HCT116 (cell line): ENCODE results near the gene RPTOR. TPM values are rescaled to one million over a fixed set of nuclear protein-coding genes. Genes with fewer than 3 reads are reported as not detected.

ENCODE experiments used
- ATAC-seq: fragments of 200-7000 bp; cut with Tn5 transposase; 2 replicates; pipeline ENCODE4 v1.9.1; 2020; ENCODE audit warnings: mild to moderate bottlenecking, moderate library complexity
- BruUV-seq: library from RNA; stranded (reverse); fragments of 400-500 nt; replicated peaks from 2 replicates; lab custom pipeline; 2021; lab: Mats Ljungman, UMichigan
- CTCF ChIA-PET: fragments of 300-600 bp; sonication (Branson Sonifier 250); formaldehyde crosslinking; loops from one replicate; lab custom pipeline; 2021; ENCODE audit warnings: antibody characterized with exemption; lab: Charles Lee
- POLR2A ChIA-PET: fragments of 300-600, 350-600 bp; sonication (Branson Sonifier 250); formaldehyde crosslinking; loops from one replicate; lab custom pipeline; 2021; ENCODE audit warnings: antibody characterized with exemption; lab: Charles Lee
- RAD21 ChIA-PET, 2 experiments: fragments of 300-600 bp; sonication (Branson Sonifier 250); formaldehyde crosslinking; loops; one replicate each; lab custom pipeline; 2023; ENCODE audit warnings: low total read pairs in 2 of 2; ENCODE audit not compliant: uncharacterized antibody in 2 of 2, unreplicated experiment in 2 of 2, low non-redundant PET in 1 of 2; lab: Charles Lee
- DNase-seq: peaks from one replicate; pipeline ENCODE4 v3.0.0-alpha.2; 2010; ENCODE audit warnings: low read depth, low spot score
- H2AFZ ChIP-seq: fragments of 200-600 bp; shearing (Covaris generic), sonication (generic); 2 replicates; pipeline ENCODE4 v1.6.1; 2017; ENCODE audit warnings: low read depth, mixed run types, mixed read lengths, antibody characterized with exemption, low read length; ENCODE audit not compliant: poor library complexity, severe bottlenecking
- H3K27ac ChIP-seq: 2 replicates; pipeline ENCODE4 v1.5.1; 2012; ENCODE audit warnings: low read depth, low read length
- H3K27me3 ChIP-seq: fragments of 200-600 bp; sonication (generic); 2 replicates; pipeline ENCODE4 v1.6.1; 2016; ENCODE audit warnings: mixed run types, low read length, mixed read lengths; ENCODE audit not compliant: insufficient read depth
- H3K36me3 ChIP-seq, 2 experiments: fragments of 200-500 bp in 1 of 2; fragments of 200-600 bp in 1 of 2; sonication (Bioruptor generic) in 1 of 2; sonication (generic) in 1 of 2; 2 replicates each; pipeline versions ENCODE4 v1.5.1 to v1.6.1; 2014 to 2016; ENCODE audit warnings: low read length in 2 of 2, inconsistent platforms in 1 of 2, mixed read lengths in 1 of 2, mixed run types in 1 of 2; ENCODE audit not compliant: insufficient read depth in 2 of 2, control insufficient read depth in 1 of 2
- H3K4me1 ChIP-seq, 2 experiments: fragments of 200-600 bp in 1 of 2; sonication (generic) in 1 of 2; 2 replicates each; pipeline versions ENCODE4 v1.5.1 to v1.6.1; 2012 to 2017; ENCODE audit warnings: low read length in 2 of 2, inconsistent platforms in 1 of 2, mild to moderate bottlenecking in 1 of 2, mixed read lengths in 1 of 2, mixed run types in 1 of 2, moderate library complexity in 1 of 2; ENCODE audit not compliant: insufficient read depth in 2 of 2, control insufficient read depth in 1 of 2
- H3K4me2 ChIP-seq: fragments of 200-600 bp; sonication (generic); 2 replicates; pipeline ENCODE4 v1.6.1; 2017; ENCODE audit warnings: mixed run types, low read length, mixed read lengths
- H3K4me3 ChIP-seq, 2 experiments: fragments of 200-600 bp in 1 of 2; sonication (generic) in 1 of 2; replicated peaks in 1 of 2; 2 replicates each; pipeline ENCODE4 v1.5.1; 2011 to 2016; ENCODE audit warnings: low read length in 2 of 2, control low read depth in 1 of 2, low read depth in 1 of 2, mild to moderate bottlenecking in 1 of 2, mixed read lengths in 1 of 2, mixed run types in 1 of 2
- H3K79me2 ChIP-seq: fragments of 200-600 bp; sonication (generic); 2 replicates; pipeline ENCODE4 v1.6.1; 2017; ENCODE audit warnings: mild to moderate bottlenecking, mixed run types, low read length, moderate library complexity, mixed read lengths; ENCODE audit not compliant: insufficient read depth
- H3K9ac ChIP-seq: fragments of 200-600 bp; sonication (generic); 2 replicates; pipeline ENCODE4 v1.6.1; 2016; ENCODE audit warnings: low read length, mixed read lengths
- H3K9me2 ChIP-seq: fragments of 200-600 bp; sonication (generic), shearing (Covaris generic); 2 replicates; pipeline ENCODE4 v1.6.1; 2017; ENCODE audit warnings: mixed run types, mild to moderate bottlenecking, moderate library complexity; ENCODE audit not compliant: insufficient read depth
- H3K9me3 ChIP-seq, 2 experiments: fragments of 200-500 bp in 1 of 2; fragments of 200-600 bp in 1 of 2; sonication (Bioruptor generic) in 1 of 2; sonication (generic) in 1 of 2; 2 replicates each; pipeline ENCODE4 v1.6.1; 2014 to 2017; ENCODE audit warnings: low read length in 2 of 2, mixed read lengths in 2 of 2, inconsistent platforms in 1 of 2, low read depth in 1 of 2, mild to moderate bottlenecking in 1 of 2, mixed run types in 1 of 2, moderate library complexity in 1 of 2; ENCODE audit not compliant: control insufficient read depth in 1 of 2, insufficient read depth in 1 of 2
- H4K20me1 ChIP-seq: fragments of 200-600 bp; sonication (generic), shearing (Covaris generic); 2 replicates; pipeline ENCODE4 v1.6.1; 2017; ENCODE audit warnings: mixed run types, mild to moderate bottlenecking, moderate library complexity; ENCODE audit not compliant: insufficient read depth
- ATF3 ChIP-seq: IDR thresholded peaks from 2 replicates; pipeline ENCODE4 v1.6.1; 2012
- CBX3 ChIP-seq: IDR thresholded peaks from 2 replicates; pipeline ENCODE4 v1.6.1; 2012; ENCODE audit warnings: low read depth
- EGR1 ChIP-seq: IDR thresholded peaks from 2 replicates; pipeline ENCODE4 v1.6.1; 2012; ENCODE audit warnings: low read depth
- ELF1 ChIP-seq: IDR thresholded peaks from 2 replicates; pipeline ENCODE4 v1.6.1; 2012; ENCODE audit warnings: low read depth, borderline replicate concordance
- MAX ChIP-seq: IDR thresholded peaks from 2 replicates; pipeline ENCODE4 v1.6.1; 2012
- POLR2A ChIP-seq: IDR thresholded peaks from 2 replicates; pipeline ENCODE4 v1.7.0; 2011; ENCODE audit warnings: borderline replicate concordance; ENCODE audit not compliant: insufficient read depth, insufficient read length; ENCODE audit errors: extremely low read depth
- POLR2AphosphoS5 ChIP-seq: IDR thresholded peaks from 2 replicates; pipeline ENCODE4 v1.6.1; 2011; ENCODE audit warnings: mild to moderate bottlenecking, low read depth, low read length, moderate library complexity
- RAD21 ChIP-seq: IDR thresholded peaks from 2 replicates; pipeline ENCODE4 v1.6.1; 2012; ENCODE audit warnings: low read depth, mild to moderate bottlenecking
- REST ChIP-seq: IDR thresholded peaks from 2 replicates; pipeline ENCODE4 v1.6.1; 2012; ENCODE audit warnings: low read depth
- SRF ChIP-seq: IDR thresholded peaks from 2 replicates; pipeline ENCODE4 v1.6.1; 2012; ENCODE audit warnings: low read depth
- TCF7L2 ChIP-seq: IDR thresholded peaks from 2 replicates; pipeline ENCODE4 v1.7.0; 2011; ENCODE audit warnings: borderline replicate concordance, inconsistent platforms; ENCODE audit not compliant: insufficient read depth, insufficient read length; ENCODE audit errors: extremely low read depth
- intact Hi-C: fragments of 100-400 bp; cut with micrococcal nuclease; formaldehyde crosslinking; loops from 2 replicates; pipeline ENCODE4 v1.10.0; 2022
- total RNA-seq: library from RNA; stranded (reverse); gene quantifications from one replicate; pipeline ENCODE4 v1.2.1, GENCODE V29; 2021; ENCODE audit not compliant: unreplicated experiment

Gene RPTOR
- total RNA-seq, 1 experiment from 2014 or later = 69.5 TPM

GRCh38 chr17:80827646-80828643 is 283.3 kb downstream of the RPTOR start:
- Histone ChIP-seq H3K4me2 (no peak overlapping the region), H3K27ac (no peak overlapping the region), H3K27me3 (no peaks in the 10 kb centered on the region), H3K4me1 (peaks cover 8 to 44% of the 10 kb centered on the region in 2 experiments), H4K20me1 (no peaks in the 10 kb centered on the region), H3K4me3 (no peak overlapping the region), H3K36me3 (peaks cover 0 to 5% of the 10 kb centered on the region in 2 experiments; a peak in 2 of 4 replicates), H3K9me3 (no peaks in the 10 kb centered on the region), H3K79me2 (no peaks in the 10 kb centered on the region), H3K9ac (no peak overlapping the region), H3K9me2 (no peaks in the 10 kb centered on the region), H2AFZ (no peak overlapping the region)
- intact Hi-C loops = no loop called here
- ATAC-seq = no peak
- TF ChIP-seq ELF1 (no peak), POLR2AphosphoS5 (no peak)
- no peak for DNase-seq
- CTCF ChIA-PET = no interaction called here
- POLR2A ChIA-PET = no interaction called here
- no TSS peak for BruUV-seq
- RAD21 ChIA-PET = no interaction called here

GRCh38 chr17:80829166-80829813 is 284.7 kb downstream of the RPTOR start:
- no peaks in the 10 kb centered on the region for H3K9me2 ChIP-seq
- H3K9me3 ChIP-seq = no peaks in the 10 kb centered on the region
- no peaks in the 10 kb centered on the region for H4K20me1 ChIP-seq
- peaks cover 0 to 2% of the 10 kb centered on the region in 2 experiments; a peak in 2 of 4 replicates for H3K36me3 ChIP-seq
- H3K27ac ChIP-seq = no peak overlapping the region
- RAD21 ChIA-PET = no interaction called here
- H2AFZ ChIP-seq = no peak overlapping the region
- POLR2A ChIA-PET = no interaction called here
- H3K27me3 ChIP-seq = no peaks in the 10 kb centered on the region
- no peak overlapping the region for H3K4me2 ChIP-seq
- H3K79me2 ChIP-seq = no peaks in the 10 kb centered on the region
- ATAC-seq = no peak
- peaks cover 13 to 55% of the 10 kb centered on the region in 2 experiments for H3K4me1 ChIP-seq
- no TSS peak for BruUV-seq
- intact Hi-C loops = no loop called here
- CTCF ChIA-PET = no interaction called here
- DNase-seq = no peak
- no peak overlapping the region for H3K4me3 ChIP-seq
- no peak overlapping the region for H3K9ac ChIP-seq
- TF ChIP-seq MAX (no peak), REST (no peak), TCF7L2 (no peak), ELF1 (no peak), SRF (no peak), EGR1 (no peak), POLR2A (no peak), RAD21 (no peak), ATF3 (no peak), CBX3 (no peak)
